ENCODE measurements around the gene SYTL5. TPM values are rescaled to one million over a fixed set of nuclear protein-coding genes. Genes with fewer than 3 reads are reported as not detected.

Gene SYTL5
- total and polyA plus RNA-seq, 2 of the 4 experiments (the other 2 are of a cell fraction), result 0.19 to 0.54 TPM

DNA sequence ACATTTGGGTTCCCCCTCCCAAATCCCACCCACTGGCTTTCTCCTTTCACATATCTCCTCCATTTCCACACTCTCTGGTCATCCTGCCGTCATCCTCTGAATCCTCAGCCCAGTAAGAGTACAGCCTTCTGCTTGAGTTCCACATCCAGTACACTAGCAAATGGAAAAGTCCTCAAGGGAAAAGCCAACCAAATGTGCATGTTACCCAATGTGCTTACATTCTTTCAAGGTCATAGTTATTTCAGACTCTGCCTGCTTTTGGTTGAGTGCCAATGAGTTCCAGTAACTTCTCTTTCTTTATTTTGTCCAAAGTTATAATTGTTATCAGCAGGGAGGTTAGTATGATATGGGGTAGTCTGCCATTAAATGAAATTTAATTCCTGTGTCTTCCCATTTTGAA is 136.3 kb downstream of the SYTL5 start:
- ChIA-PET CTCF (no interaction called here), POLR2A (ENCODE audit: unreplicated experiment) (no interaction called here)
- no peak overlapping the region for H4K91ac ChIP-seq (ENCODE audit: insufficient read depth, low read depth, low read length)
- H2AK9ac ChIP-seq (replicated peaks; ENCODE audit: low read depth, low read length, poor library complexity), result no peak overlapping the region
- 63% methylated on average over 1 of the region's 1 CpG; no CpG with 5 or more reads in 1 of the 2 experiments for WGBS, 2 experiments (ENCODE audit: extremely low coverage in 2 of 2, insufficient read length in 1 of 2)
- peak; percentile 43 for DNase-seq
- no peaks in the 10 kb centered on the region for H3K9me3 ChIP-seq (ENCODE audit: control insufficient read depth, insufficient read depth, low read length)
- no peaks in the 10 kb centered on the region for H3K9me1 ChIP-seq (ENCODE audit: insufficient read depth, low read length)
- H4K5ac ChIP-seq (ENCODE audit: low read depth, low read length), result no peak overlapping the region
- no peak overlapping the region for H2BK5ac ChIP-seq (ENCODE audit: low read depth, low read length, poor library complexity, severe bottlenecking)
- dilution Hi-C loops (cut with HindIII; ENCODE audit: low sequenced_read_pairs, unreplicated experiment), result no loop called here
- H3K79me1 ChIP-seq (ENCODE audit: low read depth in 1 of 2, low read length in 2 of 2), result no peaks in the 10 kb centered on the region
- H2BK20ac ChIP-seq (ENCODE audit: low read depth, low read length), result no peak overlapping the region
- no peak overlapping the region for H3K9ac ChIP-seq (ENCODE audit: low read depth, low read length)
- 0 out of 2 replicates have a peak overlapping the region, but pooled peaks have one; percentile 23 for H3K18ac ChIP-seq (ENCODE audit: low read depth, low read length)
- H3K4ac ChIP-seq (ENCODE audit: low read depth, low read length), result no peak overlapping the region
- H3K36me3 ChIP-seq (ENCODE audit: control insufficient read depth, insufficient read depth, low read length), result no peaks in the 10 kb centered on the region
- TF ChIP-seq CHD1 (IDR thresholded peaks at IDR 0.05; ENCODE audit: low read depth, low read length), result no peak
- TF ChIP-seq POLR2A (IDR thresholded peaks at IDR 0.05; ENCODE audit: low read depth, low read length), result no peak
- TF ChIP-seq CEBPB (IDR thresholded peaks at IDR 0.05; ENCODE audit: low read depth, low read length), result no peak
- no peak overlapping the region for H3K56ac ChIP-seq (ENCODE audit: extremely low read depth, insufficient read depth, low read length)
- no peak overlapping the region for H2AK5ac ChIP-seq (ENCODE audit: low read depth, low read length)
- no peaks in the 10 kb centered on the region for H4K20me1 ChIP-seq (ENCODE audit: insufficient read depth, low read length)
- peaks cover 3% of the 10 kb centered on the region; the same call in 1 of the 2 replicates for H3K4me1 ChIP-seq (ENCODE audit: control insufficient read depth, insufficient read depth, low read length)
- peak; percentile 68 for ATAC-seq (ENCODE audit: low read depth)
- intact Hi-C loops (cut with micrococcal nuclease), result no loop called here
- no peak overlapping the region for H2BK15ac ChIP-seq (ENCODE audit: low read depth, low read length)
- peak overlapping the region; percentile 23; the same call in 1 of the 2 replicates for H3K27ac ChIP-seq (ENCODE audit: insufficient read depth, low read length)
- H2AFZ ChIP-seq (replicated peaks; ENCODE audit: low read length, poor library complexity), result no peak overlapping the region
- in situ Hi-C loops (cut with MboI; ENCODE audit: low sequenced_read_pairs), result loop anchor here (25.0 kb wide), 1 partner anchor 105 kb away; no protein-coding TSS in a partner anchor
- H3K4me2 ChIP-seq (ENCODE audit: low read depth, low read length), result peak overlapping the region; percentile 50; the same call in 1 of the 2 replicates
- no peak overlapping the region for H4K8ac ChIP-seq (ENCODE audit: low read depth in 2 of 2, low read length in 2 of 2)
- H3K27me3 ChIP-seq (ENCODE audit: control insufficient read depth, insufficient read depth, low read length), result no peaks in the 10 kb centered on the region; the same call in 1 of the 2 replicates
- no peak overlapping the region for H3K4me3 ChIP-seq (ENCODE audit: insufficient read depth, low read depth, low read length)
- no TSS peak for BruUV-seq (replicated peaks)
- H2BK120ac ChIP-seq (ENCODE audit: low read depth, low read length), result no peak overlapping the region
- no peak overlapping the region for H3K14ac ChIP-seq (replicated peaks; ENCODE audit: low read depth, low read length)
- H3K23ac ChIP-seq (ENCODE audit: low read depth, low read length), result no peak overlapping the region

Measured in IMR-90 (cell line).